Ishikawa (cell line): ENCODE results near the gene ANO9.

Experiments used
- CEBPB ChIP-seq: IDR thresholded peaks from 2 replicates; pipeline ENCODE4 v1.6.1; 2012
- CREB1 ChIP-seq: IDR thresholded peaks from 2 replicates; pipeline ENCODE4 v1.6.1; 2012; ENCODE audit warnings: low read depth
- EGR1 ChIP-seq: IDR thresholded peaks from 2 replicates; pipeline ENCODE4 v1.6.1; 2012
- FOXM1 ChIP-seq: IDR thresholded peaks from 2 replicates; pipeline ENCODE4 v1.6.1; 2012; ENCODE audit warnings: low read depth, borderline replicate concordance
- MAX ChIP-seq: IDR thresholded peaks from 2 replicates; pipeline ENCODE4 v1.6.1; 2012
- NFIC ChIP-seq: IDR thresholded peaks from 2 replicates; pipeline ENCODE4 v1.6.1; 2012
- RAD21 ChIP-seq: IDR thresholded peaks from 2 replicates; pipeline ENCODE4 v1.6.1; 2012; ENCODE audit warnings: low read depth
- TAF1 ChIP-seq: IDR thresholded peaks from 2 replicates; pipeline ENCODE4 v1.6.1; 2012; ENCODE audit warnings: low read depth, mild to moderate bottlenecking
- TCF12 ChIP-seq: IDR thresholded peaks from 2 replicates; pipeline ENCODE4 v1.6.1; 2012; ENCODE audit warnings: low read depth
- TEAD4 ChIP-seq: IDR thresholded peaks from 2 replicates; pipeline ENCODE4 v1.6.1; 2012
- USF1 ChIP-seq: IDR thresholded peaks from 2 replicates; pipeline ENCODE4 v1.6.1; 2012
- YY1 ChIP-seq: IDR thresholded peaks from 2 replicates; pipeline ENCODE4 v1.6.1; 2012; ENCODE audit warnings: low read depth
- ZBTB7A ChIP-seq: IDR thresholded peaks from 2 replicates; pipeline ENCODE4 v1.6.1; 2012; ENCODE audit warnings: low read depth
- TF ChIP-seq, protein P1 (sequence below): IDR thresholded peaks from 2 replicates; pipeline ENCODE4 v1.6.1; 2012; ENCODE audit warnings: low read depth, mild to moderate bottlenecking

Gene ANO9

DNA sequence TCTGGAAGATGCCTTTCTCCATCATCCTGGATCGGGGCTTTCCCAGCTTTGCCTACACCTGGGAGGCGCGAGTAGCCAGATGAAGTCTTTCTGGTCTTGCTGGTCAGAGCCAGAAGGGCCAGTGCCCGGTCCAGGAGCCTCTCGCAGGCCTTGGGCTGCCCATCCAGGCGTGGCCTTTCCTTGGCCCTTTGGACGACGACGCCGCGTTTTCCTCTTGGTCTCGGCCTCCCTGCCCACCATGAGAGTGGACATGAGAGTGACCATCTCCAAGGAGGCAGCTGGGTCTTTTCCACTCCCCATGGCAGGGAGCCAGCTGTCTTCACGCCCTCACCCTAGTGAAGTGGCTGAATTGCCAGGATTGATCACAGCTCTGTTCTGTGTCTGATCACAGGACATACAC is 11.8 kb upstream of the ANO9 start:
- TF ChIP-seq, protein P1, sequence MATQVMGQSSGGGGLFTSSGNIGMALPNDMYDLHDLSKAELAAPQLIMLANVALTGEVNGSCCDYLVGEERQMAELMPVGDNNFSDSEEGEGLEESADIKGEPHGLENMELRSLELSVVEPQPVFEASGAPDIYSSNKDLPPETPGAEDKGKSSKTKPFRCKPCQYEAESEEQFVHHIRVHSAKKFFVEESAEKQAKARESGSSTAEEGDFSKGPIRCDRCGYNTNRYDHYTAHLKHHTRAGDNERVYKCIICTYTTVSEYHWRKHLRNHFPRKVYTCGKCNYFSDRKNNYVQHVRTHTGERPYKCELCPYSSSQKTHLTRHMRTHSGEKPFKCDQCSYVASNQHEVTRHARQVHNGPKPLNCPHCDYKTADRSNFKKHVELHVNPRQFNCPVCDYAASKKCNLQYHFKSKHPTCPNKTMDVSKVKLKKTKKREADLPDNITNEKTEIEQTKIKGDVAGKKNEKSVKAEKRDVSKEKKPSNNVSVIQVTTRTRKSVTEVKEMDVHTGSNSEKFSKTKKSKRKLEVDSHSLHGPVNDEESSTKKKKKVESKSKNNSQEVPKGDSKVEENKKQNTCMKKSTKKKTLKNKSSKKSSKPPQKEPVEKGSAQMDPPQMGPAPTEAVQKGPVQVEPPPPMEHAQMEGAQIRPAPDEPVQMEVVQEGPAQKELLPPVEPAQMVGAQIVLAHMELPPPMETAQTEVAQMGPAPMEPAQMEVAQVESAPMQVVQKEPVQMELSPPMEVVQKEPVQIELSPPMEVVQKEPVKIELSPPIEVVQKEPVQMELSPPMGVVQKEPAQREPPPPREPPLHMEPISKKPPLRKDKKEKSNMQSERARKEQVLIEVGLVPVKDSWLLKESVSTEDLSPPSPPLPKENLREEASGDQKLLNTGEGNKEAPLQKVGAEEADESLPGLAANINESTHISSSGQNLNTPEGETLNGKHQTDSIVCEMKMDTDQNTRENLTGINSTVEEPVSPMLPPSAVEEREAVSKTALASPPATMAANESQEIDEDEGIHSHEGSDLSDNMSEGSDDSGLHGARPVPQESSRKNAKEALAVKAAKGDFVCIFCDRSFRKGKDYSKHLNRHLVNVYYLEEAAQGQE = no peak
- TF ChIP-seq FOXM1 = no peak
- TF ChIP-seq MAX = no peak
- TF ChIP-seq ZBTB7A = no peak
- TF ChIP-seq CREB1 = no peak
- no peak for TF ChIP-seq YY1
- TF ChIP-seq USF1 = no peak

DNA sequence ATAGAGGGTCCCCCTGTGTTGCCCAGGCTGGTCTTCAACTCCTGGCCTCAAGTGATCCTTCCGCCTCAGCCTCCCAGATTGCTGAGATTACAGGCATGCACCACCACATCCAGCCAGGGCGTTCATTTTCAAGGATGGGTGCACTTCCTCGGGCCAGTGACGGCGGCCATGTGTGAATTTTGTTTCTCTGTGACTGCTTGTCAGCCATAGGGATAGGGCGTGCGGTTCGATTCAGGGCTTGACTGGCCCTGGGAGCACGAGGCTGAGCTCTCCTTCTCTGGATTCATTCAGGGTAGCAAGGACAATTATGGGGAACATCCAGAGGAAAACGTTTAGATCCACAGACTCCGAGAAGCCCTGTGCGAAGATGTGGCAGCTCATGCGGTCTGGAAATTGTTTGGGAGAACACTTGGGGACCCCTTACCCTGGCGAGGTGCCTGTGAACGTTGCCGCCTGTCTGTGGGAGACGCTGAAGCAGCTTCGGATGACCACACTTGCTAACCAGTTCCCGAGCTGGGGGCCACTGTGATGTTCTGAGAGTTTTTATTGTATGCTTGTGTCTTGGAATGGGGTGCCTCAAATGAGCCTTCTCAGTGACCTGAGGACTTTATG is 11.2 kb upstream of the ANO9 start:
- no peak for TF ChIP-seq CREB1
- no peak for TF ChIP-seq MAX
- no peak for TF ChIP-seq RAD21
- no peak for TF ChIP-seq TCF12
- TF ChIP-seq USF1 = no peak
- no peak for TF ChIP-seq EGR1
- TF ChIP-seq NFIC = no peak
- TF ChIP-seq CEBPB = no peak
- TF ChIP-seq, protein P1 = no peak
- TF ChIP-seq YY1 = no peak

GRCh38 chr11:452203-452744 is 10.5 kb upstream of the ANO9 start:
- TF ChIP-seq CEBPB = no peak
- TF ChIP-seq MAX = no peak
- TF ChIP-seq EGR1 = no peak
- no peak for TF ChIP-seq ZBTB7A
- no peak for TF ChIP-seq NFIC

GRCh38 chr11:451738-452137 is 9.9 kb upstream of the ANO9 start:
- TF ChIP-seq CREB1 = no peak
- TF ChIP-seq FOXM1 = no peak
- no peak for TF ChIP-seq RAD21
- TF ChIP-seq TAF1 = no peak
- no peak for TF ChIP-seq MAX

- TF ChIP-seq RAD21 (peak; percentile 56), ZBTB7A (no peak), TEAD4 (0 out of 2 replicates have a peak, but pooled peaks have one; percentile 5), MAX (peak; percentile 84), YY1 (no peak), FOXM1 (no peak)
Measured at GRCh38 chr11:450809-451451, 9.1 kb upstream of the ANO9 start.
